Activated gamma-delta T cell treated with Interleukin-2 at 50 U/mL for 16 hours (primary cell): ENCODE measurements around the gene NOL9.
A peak's percentile ranks its signal among the peaks of the same experiment; 100 is the strongest.
"Not testable (repeated sequence)": the region's sequence is repeated elsewhere in the genome, so short reads cannot be mapped to it uniquely, and the experiment has no call there.

Experiments
- DNase-seq: peaks from one replicate; pipeline ENCODE4 v3.0.0-alpha.2; 2020

The NOL9 gene

GRCh38 chr1:6501279-6501813, 53.0 kb downstream of the NOL9 start:
- DNase-seq, result no peak

- DNase-seq, result no peak
Observed at GRCh38 chr1:6500544-6501278, 53.6 kb downstream of the NOL9 start.

GRCh38 chr1:6499296-6499695, 55.0 kb downstream of the NOL9 start:
- no peak for DNase-seq

- DNase-seq, result no peak
Observed at GRCh38 chr1:6498576-6499111, 55.7 kb downstream of the NOL9 start.

- no peak for DNase-seq
Observed at GRCh38 chr1:6497867-6498575, 56.3 kb downstream of the NOL9 start.

- peak; percentile 36 for DNase-seq
Observed at GRCh38 chr1:6497215-6497866, 57.0 kb downstream of the NOL9 start.

- no peak for DNase-seq
Observed at GRCh38 chr1:6496890-6497214, 57.5 kb downstream of the NOL9 start.

- no peak for DNase-seq
Observed at GRCh38 chr1:6496365-6496721, 58.0 kb downstream of the NOL9 start.

GRCh38 chr1:6495540-6496364, 58.6 kb downstream of the NOL9 start:
- DNase-seq, result no peak

GRCh38 chr1:6495041-6495441, 59.3 kb downstream of the NOL9 start:
- no peak for DNase-seq

- DNase-seq, result no peak
Observed at GRCh38 chr1:6494627-6495026, 59.7 kb downstream of the NOL9 start.

- DNase-seq, result not testable (repeated sequence)
Observed at GRCh38 chr1:6493834-6494223, 60.5 kb downstream of the NOL9 start.

GRCh38 chr1:6491966-6492365, 62.3 kb downstream of the NOL9 start:
- DNase-seq, result no peak

GRCh38 chr1:6491480-6491962, 62.8 kb downstream of the NOL9 start, which contains the start of gene PLEKHG5:
Gene PLEKHG5, minus strand, starts transcription at chr1:6491667. Its CDS starts 14,096 bp downstream, at chr1:6477571.
- no peak for DNase-seq

GRCh38 chr1:6491081-6491449, 63.2 kb downstream of the NOL9 start:
- no peak for DNase-seq

GRCh38 chr1:6490181-6491080, 63.9 kb downstream of the NOL9 start:
- peak; percentile 41 for DNase-seq

GRCh38 chr1:6489799-6490180, 64.5 kb downstream of the NOL9 start:
- peak; percentile 68 for DNase-seq

GRCh38 chr1:6489383-6489765, 64.9 kb downstream of the NOL9 start:
- no peak for DNase-seq

- no peak for DNase-seq
Observed at GRCh38 chr1:6488602-6489382, 65.5 kb downstream of the NOL9 start.

- no peak for DNase-seq
Observed at GRCh38 chr1:6487804-6488484, 66.4 kb downstream of the NOL9 start.
